CD4-positive, alpha-beta T cell treated with Interferon gamma for 1 hour (primary cell): ENCODE data around the gene SPEF1.

Source experiments
- DNase-seq: peaks from one replicate; pipeline ENCODE4 v3.0.0-alpha.2; 2020

SPEF1 gene

DNA sequence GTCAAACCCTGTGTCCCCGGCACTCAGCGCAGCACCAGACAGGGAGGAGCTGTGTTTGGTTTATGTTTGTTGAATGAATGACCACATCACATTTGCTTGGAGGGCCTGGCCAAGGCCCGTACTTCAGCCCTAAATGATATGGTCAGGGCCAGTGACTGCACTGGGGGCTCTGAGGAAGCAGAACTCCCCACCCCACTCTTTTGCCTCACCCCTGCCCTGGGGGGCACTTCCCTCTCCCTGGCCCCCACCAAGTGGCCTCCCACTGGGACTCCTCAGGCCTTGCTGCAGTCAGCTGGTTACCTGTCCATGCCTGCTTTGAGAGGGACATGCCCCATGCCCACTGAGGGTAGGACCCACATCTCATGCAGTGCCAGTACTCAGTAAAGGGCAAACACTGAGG is 16.6 kb downstream of the SPEF1 start:
- no peak for DNase-seq

DNA sequence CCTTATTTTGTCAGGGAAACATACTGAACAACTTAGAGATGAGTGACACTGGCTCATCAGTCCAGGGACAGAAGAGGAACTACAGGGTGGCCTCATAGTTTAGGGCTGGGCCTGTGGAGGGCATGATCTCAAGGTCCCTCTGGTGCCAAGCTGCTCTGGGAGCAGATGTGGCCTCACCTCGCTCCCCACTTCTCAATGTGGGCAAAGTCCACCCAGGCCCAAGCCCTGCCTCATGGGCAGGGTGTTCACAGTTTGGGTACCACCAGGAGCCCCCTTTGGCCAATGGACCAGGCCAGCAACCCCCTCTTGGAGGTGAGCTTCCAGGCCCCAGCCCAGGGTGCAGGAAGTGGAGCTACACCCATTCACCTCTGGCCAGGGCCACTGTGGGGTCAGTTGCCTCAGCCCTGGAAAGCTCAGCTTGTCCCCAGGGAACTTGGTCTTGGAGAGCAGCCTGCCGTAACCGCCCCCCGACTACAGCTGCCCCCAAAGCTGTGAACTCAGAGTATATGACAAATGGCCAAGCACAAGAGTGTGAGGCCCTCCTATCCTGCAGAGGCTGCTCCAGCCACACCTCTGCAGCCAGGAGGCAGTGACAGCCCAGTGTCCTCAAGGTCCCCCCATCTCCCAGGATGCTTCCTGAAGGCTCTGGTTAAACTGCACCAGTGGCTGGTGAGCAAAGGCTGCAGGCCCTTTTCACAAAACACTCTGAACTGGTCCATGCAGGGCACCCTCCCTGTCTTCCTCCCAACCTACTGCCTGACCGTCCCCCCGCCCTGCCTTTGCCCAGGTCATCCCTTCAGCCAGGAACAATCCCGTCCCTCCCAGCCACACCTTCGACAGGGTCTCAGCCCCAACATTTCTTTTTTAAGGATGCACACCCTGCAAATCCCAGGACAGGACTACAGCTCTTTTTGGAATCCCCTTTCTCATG is 17.3 kb downstream of the SPEF1 start:
- DNase-seq = no peak

GRCh38 chr20:3760655-3761348 is 20.4 kb downstream of the SPEF1 start:
- DNase-seq = no peak

GRCh38 chr20:3759884-3760283 is 21.4 kb downstream of the SPEF1 start:
- DNase-seq = no peak

DNA sequence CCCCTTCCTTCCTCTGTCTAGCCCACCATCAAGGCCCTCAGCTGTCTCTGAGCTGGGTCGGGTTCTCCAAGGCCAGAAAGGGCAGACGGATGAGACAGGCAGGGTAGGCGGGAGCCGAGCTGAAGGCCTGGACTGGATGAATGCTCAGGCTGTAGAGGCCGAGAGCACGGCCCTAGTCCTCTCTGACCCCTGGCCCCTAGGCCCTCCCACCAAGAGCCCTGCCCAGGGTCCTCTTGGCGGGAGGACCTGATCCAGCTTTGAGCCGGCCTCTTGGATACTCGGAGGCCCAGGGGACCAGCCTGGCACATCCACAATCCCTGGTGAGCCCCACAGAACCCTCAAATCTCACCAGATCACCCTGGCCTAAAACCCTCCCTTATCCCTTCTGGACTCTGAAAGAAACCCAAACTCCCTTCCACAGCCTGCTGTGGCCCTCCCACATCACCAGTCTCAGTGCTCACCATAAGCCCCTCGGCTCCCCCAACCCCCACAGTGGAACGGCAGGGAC is 21.9 kb downstream of the SPEF1 start:
- no peak for DNase-seq

DNA sequence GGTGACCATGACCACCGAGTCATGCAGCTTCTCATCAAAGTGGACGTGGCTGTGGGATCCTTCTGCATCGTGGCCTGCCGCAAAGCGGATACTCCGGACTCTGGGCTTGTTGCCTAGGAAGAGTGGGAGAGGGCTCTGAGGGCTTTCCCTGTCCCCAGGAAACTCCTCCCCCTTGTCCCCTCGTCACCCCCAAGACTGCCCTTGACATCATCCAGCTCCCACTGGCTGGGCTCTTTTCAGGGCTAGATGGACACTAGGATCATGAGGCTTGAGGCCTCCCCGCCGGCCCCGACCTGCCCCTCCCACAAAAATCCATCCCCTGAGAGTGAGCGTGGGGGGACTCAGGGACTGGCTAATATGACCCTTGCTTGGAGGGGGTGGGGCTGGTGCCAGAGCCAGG is 22.7 kb downstream of the SPEF1 start:
- no peak for DNase-seq

DNA sequence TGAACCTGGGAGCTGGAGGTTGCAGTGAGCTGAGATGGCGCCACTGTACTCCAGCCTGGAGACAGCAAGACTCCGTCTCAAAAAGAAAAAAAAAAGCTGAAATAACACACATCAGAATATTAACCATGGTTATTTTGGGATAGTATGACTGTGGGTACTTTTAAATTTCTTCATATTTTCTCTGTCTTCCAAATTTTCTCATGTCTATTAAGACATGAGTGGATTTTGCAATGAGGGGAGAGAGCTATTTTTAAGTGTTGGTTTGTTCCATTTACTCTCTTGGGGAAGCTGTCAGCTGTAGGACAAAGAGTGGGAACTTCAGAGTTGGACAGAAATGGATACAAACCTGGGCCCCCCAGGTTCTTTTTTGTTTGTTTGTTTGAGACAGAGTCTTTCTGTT is 24.0 kb downstream of the SPEF1 start:
- DNase-seq = no peak

- no peak for DNase-seq
Measured at GRCh38 chr20:3755814-3756480, 25.3 kb downstream of the SPEF1 start.

DNA sequence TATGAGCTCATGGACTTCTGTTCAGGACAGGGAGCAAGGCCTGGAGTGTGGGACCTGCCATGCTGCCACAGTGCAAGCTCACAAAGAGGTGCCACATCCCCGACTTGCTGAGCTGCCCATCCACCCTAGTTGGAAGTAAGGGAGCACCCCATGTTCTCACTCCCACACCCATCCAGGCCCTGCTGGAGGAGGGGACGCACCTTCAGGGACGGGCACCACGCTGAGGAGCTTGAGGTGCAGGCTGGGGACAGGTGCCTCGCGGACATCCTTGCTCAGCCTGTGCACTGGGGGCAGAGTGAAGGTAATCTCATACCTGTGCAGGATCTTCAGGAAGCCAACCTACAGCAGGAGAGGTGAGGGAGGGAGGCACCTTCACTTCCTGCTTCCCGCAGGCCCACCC is 26.0 kb downstream of the SPEF1 start:
- DNase-seq = no peak

- no peak for DNase-seq
Measured at GRCh38 chr20:3754276-3754630, 27.0 kb downstream of the SPEF1 start.

- DNase-seq = no peak
Measured at GRCh38 chr20:3753501-3754275, 27.6 kb downstream of the SPEF1 start.

GRCh38 chr20:3753098-3753497 is 28.1 kb downstream of the SPEF1 start:
- peak; percentile 55 for DNase-seq

GRCh38 chr20:3752386-3752759 is 28.9 kb downstream of the SPEF1 start:
- DNase-seq = no peak

GRCh38 chr20:3751675-3752385 is 29.4 kb downstream of the SPEF1 start:
- DNase-seq = peak; percentile 57

DNA sequence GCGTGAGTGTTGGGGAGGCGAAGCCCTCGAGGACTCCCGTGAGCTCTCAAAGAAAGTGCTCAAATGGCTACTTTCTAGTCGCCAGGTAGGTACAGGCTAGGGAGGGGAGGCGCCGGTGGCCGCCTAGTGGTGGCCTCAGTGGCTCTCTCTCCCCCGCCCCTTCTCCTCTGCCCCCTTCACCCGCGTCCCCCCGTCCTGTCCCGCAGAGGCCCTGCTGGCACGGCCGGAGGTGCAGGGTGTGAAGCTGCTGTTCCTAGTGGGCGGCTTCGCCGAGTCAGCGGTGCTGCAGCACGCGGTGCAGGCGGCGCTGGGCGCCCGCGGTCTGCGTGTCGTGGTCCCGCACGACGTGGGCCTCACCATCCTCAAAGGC is 30.0 kb downstream of the SPEF1 start:
- DNase-seq = no peak

- peak; percentile 14 for DNase-seq
Measured at GRCh38 chr20:3749689-3750531, 31.3 kb downstream of the SPEF1 start.

DNA sequence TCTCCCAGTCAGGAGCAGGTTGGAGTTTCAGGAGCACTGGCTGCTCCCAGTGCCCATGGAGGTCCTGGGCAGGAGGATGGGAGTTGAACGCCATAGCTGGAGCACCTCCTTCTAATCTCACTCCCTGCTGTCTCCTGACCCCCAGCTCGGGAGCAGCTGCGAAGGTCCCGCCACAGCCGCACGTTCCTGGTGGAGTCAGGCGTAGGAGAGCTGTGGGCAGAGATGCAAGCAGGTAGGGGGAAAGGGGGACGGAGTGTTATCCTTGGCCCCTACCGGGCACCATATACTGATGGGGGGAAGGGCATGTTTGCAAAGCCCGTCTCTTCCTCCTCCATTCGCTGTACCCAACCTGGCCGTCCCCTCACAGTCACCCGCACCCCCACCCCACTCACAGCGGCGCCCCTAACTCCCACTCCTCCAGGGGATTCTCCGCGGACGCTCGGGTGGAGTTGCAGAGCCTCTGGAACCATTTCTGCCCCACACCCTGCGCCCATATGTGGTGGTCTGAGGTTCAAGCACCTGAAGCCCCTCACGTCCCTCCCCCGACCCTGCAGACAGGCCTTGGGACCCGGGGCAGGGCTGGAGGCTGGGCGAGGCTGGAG is 32.1 kb downstream of the SPEF1 start:
- no peak for DNase-seq

DNA sequence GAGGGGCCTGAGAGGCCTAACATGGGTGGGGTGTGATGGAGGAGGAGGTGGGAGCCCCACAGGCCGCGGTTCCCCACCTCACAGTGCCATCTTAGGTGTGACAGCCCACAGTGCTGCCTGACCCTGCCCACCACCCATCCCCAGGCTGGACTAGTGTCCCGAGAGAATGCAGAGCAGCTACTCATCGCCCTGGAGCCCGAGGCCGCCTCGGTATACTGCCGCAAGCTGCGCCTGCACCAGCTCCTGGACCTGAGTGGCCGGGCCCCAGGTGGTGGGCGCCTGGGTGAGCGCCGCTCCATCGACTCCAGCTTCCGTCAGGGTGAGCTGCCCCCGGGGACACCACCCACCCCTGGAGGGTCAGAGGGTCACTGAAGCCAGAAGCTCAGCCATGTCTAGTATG is 33.2 kb downstream of the SPEF1 start:
- no peak for DNase-seq

GRCh38 chr20:3747471-3747870 is 33.8 kb downstream of the SPEF1 start:
- no peak for DNase-seq

- DNase-seq = no peak
Measured at GRCh38 chr20:3745686-3746173, 35.5 kb downstream of the SPEF1 start.
